Neural progenitor cell (in vitro differentiated cells): ENCODE data around the gene CKAP2.
"Not testable (repeated sequence)": the region's sequence is repeated elsewhere in the genome, so short reads cannot be mapped to it uniquely, and the experiment has no call there.

Experiments used
- EZH2 ChIP-seq: fragments of 200-600 bp; sonication (generic); IDR thresholded peaks from 2 replicates; pipeline ENCODE4 v1.6.1; 2017; ENCODE audit warnings: antibody characterized with exemption, mild to moderate bottlenecking, moderate library complexity
- TF ChIP-seq, protein P1 (sequence below): fragments of 200-600 bp; sonication (generic); IDR thresholded peaks from 2 replicates; pipeline ENCODE4 v1.5.1; 2017; ENCODE audit warnings: antibody characterized with exemption, mild to moderate bottlenecking

DNA sequence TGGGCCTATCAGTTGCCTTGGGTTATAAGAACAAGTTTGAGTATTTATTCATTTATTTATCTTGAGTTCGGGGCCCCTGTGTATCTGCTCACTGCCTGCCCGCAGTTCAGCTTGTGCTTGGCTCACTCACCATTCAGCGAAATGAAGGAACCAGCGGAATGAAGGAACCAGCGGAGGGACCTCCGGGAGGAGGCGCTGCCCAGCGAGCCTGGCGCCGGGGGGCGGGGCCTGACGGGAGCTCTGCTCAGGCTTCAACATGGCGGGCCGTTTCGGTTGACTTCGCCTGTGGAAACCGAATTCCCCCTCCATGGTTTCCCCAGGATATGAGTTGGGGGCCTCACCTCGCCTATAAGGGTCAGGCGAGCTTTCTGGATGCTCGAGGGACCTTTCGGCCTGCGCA lies 33.5 kb downstream of the CKAP2 start:
- not testable (repeated sequence) for TF ChIP-seq EZH2
- TF ChIP-seq, protein P1, sequence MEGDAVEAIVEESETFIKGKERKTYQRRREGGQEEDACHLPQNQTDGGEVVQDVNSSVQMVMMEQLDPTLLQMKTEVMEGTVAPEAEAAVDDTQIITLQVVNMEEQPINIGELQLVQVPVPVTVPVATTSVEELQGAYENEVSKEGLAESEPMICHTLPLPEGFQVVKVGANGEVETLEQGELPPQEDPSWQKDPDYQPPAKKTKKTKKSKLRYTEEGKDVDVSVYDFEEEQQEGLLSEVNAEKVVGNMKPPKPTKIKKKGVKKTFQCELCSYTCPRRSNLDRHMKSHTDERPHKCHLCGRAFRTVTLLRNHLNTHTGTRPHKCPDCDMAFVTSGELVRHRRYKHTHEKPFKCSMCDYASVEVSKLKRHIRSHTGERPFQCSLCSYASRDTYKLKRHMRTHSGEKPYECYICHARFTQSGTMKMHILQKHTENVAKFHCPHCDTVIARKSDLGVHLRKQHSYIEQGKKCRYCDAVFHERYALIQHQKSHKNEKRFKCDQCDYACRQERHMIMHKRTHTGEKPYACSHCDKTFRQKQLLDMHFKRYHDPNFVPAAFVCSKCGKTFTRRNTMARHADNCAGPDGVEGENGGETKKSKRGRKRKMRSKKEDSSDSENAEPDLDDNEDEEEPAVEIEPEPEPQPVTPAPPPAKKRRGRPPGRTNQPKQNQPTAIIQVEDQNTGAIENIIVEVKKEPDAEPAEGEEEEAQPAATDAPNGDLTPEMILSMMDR, result not testable (repeated sequence)
